ES-I3 (cell line): ENCODE measurements around the gene ADGRF1.
"Not testable (repeated sequence)": the region's sequence is repeated elsewhere in the genome, so short reads cannot be mapped to it uniquely, and the experiment has no call there.

ENCODE experiments used
- H3K36me3 ChIP-seq: 2 replicates; pipeline ENCODE4 v1.6.1; 2013; ENCODE audit warnings: mild to moderate bottlenecking, low read length, control low read depth, moderate library complexity; ENCODE audit not compliant: insufficient read depth
- H3K4me1 ChIP-seq: 2 replicates; pipeline ENCODE4 v1.6.1; 2013; ENCODE audit warnings: mild to moderate bottlenecking, control low read depth, low read length; ENCODE audit not compliant: insufficient read depth
- H3K9ac ChIP-seq: 2 replicates; pipeline ENCODE4 v1.6.1; 2013; ENCODE audit warnings: low read depth, mild to moderate bottlenecking, low read length, moderate library complexity
- H3K9me3 ChIP-seq: 2 replicates; pipeline ENCODE4 v1.6.1; 2013; ENCODE audit warnings: mild to moderate bottlenecking, low read length, moderate library complexity; ENCODE audit not compliant: control insufficient read depth, insufficient read depth

ADGRF1 gene

DNA sequence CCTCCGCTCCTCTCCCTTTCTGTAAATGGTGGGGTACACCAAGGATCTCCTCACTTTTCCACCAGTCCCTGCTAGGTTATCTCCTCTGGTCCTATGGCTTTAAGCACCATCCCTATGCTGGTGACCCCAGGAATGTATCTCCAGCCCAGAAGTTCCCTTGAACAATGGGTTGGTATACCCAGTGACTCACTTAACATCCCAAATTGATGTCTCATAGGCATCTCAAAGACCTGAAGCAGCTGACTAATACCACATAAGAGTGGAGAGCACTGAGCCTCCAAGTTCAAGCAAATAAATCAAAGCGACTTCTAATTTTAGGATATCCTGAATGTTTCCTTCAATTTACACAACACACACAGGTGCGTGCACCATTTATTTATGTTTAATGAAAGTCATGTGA, 48.3 kb downstream of the ADGRF1 start:
- no peaks in the 10 kb centered on the region; the same call in 1 of the 2 replicates for H3K4me1 ChIP-seq
- no peaks in the 10 kb centered on the region for H3K9me3 ChIP-seq
- H3K9ac ChIP-seq: no peak overlapping the region
- H3K36me3 ChIP-seq: no peaks in the 10 kb centered on the region

DNA sequence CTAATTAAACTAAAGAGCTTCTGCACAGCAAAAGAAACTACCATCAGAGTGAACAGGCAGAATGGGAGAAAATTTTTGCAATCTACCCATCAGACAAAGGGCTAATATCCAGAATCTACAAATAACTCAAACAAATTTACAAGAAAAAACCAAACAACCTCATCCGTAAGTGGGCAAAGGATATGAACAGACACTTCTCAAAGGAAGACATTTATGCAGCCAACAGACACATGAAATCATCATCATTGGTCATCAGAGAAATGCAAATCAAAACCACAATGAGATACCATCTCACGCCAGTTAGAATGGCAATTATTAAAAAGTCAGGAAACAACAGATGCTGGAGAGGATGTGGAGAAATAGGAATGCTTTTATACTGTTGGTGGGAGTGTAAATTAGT, 49.7 kb downstream of the ADGRF1 start:
- not testable (repeated sequence) for H3K9ac ChIP-seq, H3K9me3 ChIP-seq, H3K4me1 ChIP-seq, H3K36me3 ChIP-seq

DNA sequence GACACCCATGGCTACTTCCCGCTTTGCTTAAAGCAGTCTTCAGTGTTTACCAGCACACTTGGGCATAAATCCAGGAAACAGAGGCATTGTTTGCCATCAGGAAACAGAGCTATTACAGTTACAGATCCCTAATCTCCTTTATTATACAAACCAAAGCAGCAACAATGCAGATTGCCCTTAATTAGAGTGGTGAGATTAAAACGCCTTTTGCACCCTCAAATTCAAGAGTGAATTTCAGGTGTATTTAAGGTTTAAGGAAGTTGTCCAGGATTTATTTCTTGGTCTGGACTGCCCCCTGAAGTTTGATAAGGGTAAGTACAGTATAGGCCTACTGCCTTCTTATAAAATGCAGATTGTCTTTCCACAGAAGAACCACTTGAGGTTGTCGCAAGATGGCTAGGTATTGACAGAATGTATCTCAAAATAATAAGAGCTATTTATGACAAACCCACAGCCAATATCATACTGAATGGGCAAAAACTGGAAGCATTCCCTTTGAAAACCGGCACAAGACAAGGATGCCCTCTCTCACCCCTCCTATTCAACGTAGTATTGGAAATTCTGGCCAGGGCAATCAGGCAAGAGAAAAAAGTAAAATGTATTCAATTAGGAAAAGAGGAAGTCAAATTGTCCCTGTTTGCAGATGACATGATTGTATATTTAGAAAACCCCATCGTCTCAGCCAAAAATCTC, 51.2 kb downstream of the ADGRF1 start:
- H3K9ac ChIP-seq, H3K9me3 ChIP-seq, H3K4me1 ChIP-seq, H3K36me3 ChIP-seq: not testable (repeated sequence)

DNA sequence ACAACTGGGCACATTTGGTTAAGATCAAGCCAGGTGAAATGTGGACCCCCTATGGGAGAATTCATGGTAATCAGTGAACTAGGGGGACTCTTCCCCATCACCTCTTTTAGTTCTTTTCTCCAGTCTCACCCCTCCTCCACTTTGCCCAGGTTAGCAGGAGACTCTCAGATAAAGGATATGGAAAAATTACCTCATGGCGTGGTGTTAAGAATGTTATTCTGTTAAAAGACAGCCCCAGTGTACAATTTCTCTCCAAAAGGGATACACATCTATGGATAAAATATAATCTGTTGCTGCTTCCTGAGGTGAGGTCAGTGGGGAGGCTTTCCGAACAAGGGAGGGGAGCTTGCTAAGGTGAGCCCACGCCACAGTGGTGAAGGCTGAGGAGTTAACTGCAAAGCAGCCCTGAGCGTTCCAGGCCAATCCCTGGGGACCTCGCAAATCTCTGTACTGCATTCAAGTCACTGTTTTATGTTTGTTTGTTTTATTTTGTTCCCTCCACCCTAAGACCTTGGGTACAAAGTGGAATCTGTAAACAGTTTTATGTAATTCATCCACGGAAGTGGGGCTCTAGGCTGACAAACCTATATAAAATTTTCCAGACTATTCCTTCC, 52.0 kb downstream of the ADGRF1 start:
- no peak overlapping the region for H3K9ac ChIP-seq

DNA sequence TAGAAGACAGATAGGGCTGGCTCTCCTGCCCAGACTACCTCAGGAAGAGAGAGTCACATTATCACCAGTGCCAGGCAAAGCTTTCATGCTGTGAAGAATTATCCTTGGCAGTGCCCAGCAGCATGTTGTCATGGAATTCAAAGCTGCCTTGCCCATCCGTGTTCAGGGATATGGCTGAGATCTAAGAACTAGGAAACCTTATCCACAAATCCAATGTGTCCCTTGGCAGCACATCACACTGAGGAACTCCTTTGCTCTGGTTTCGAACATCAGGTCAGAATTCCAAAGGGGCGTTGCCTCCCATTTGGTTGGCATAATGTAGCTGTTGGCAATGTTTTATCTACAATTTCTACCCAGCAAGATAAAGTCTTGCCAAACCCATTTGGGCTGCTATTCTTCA, 52.7 kb downstream of the ADGRF1 start:
- no peaks in the 10 kb centered on the region; the same call in 1 of the 2 replicates for H3K4me1 ChIP-seq
- H3K9me3 ChIP-seq: no peaks in the 10 kb centered on the region
- H3K36me3 ChIP-seq: no peaks in the 10 kb centered on the region
- H3K9ac ChIP-seq: no peak overlapping the region

More for the DNA sequence above, 52.0 kb downstream of the ADGRF1 start:
- Histone ChIP-seq H3K9me3 (no peaks in the 10 kb centered on the region), H3K4me1 (no peaks in the 10 kb centered on the region; the same call in 1 of the 2 replicates), H3K36me3 (no peaks in the 10 kb centered on the region)

DNA sequence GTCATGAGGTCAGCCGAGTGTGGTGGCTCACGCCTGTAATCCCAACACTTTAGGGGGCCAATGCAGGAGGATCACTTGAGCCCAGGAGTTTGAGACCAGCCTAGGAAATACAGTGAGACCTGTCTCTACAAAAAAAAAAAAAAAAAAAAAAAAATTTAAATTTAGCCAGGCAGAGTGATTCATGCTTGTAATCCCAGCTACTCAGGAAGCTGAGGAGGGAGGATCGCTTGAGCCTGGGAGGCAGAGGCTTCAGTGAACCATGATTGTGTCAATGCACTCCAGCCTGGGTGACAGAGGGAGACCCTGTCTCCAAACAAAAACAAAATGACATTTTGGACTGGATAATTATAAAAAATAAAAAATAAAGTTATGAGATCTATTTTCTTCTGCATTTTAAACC, 56.2 kb downstream of the ADGRF1 start:
- Histone ChIP-seq H3K9ac (no peak overlapping the region), H3K36me3 (no peaks in the 10 kb centered on the region), H3K9me3 (no peaks in the 10 kb centered on the region), H3K4me1 (peaks cover 16% of the 10 kb centered on the region)

DNA sequence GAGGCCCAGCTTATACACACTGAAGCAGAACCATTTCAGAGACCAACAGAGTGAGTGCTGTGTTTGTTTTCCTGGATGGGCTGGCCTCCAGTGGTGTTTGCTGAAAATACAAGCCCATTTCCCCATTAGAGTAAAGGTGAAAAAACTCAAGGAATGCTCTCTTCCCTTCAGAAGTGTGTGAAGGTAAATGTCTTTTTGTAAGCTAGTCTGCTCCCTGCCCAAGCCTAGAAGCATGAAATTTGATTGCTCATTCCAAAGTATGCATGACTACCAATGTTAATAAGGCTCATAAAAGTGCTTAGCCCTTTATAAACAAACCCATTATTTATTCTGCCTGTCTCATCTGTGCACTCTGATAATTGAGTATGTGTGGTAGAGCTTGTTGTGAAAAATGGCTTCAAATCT, 59.1 kb downstream of the ADGRF1 start:
- Histone ChIP-seq H3K9me3 (no peaks in the 10 kb centered on the region), H3K36me3 (no peaks in the 10 kb centered on the region), H3K4me1 (peaks cover 16% of the 10 kb centered on the region), H3K9ac (no peak overlapping the region)

DNA sequence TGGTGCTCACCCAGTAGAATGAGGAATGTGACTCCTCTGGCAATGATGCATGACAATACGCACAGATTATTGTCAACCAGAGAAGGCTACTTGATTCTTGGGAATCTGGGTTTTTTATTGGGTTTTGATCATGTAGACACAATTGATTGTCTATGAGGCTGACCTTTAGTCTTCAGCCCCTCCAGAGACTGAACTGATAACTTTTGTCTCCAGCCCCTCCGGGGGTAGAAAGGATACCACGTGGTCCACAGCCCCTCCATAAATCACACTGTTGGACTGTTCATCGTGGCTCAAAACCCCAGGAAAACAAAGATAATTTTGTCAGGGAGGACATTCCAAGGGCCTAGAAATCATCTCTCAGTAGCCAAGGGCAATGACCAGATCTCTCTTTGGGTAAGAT, 62.9 kb downstream of the ADGRF1 start:
- Histone ChIP-seq H3K4me1 (peaks cover 16% of the 10 kb centered on the region), H3K36me3 (no peaks in the 10 kb centered on the region), H3K9ac (no peak overlapping the region), H3K9me3 (no peaks in the 10 kb centered on the region)

DNA sequence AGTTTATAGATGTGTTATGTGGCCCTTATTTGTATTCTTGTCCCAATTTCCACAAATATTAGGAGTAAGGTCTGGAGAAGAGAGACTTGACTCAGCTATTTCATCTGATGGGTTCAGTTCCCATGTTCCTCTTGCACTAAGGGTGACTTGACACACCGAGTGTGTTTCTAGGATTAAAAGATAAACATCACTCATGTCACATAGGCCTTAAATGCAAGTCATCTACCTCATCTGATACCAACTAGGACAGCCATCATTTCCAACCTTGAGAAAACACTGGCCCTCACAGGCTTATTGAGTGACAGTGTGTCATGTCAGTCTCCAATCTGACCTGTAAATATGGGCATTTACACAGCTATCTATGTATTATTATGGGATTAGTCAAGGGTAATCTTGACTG, 67.3 kb downstream of the ADGRF1 start:
- no peaks in the 10 kb centered on the region for H3K4me1 ChIP-seq
- H3K9me3 ChIP-seq: no peaks in the 10 kb centered on the region
- no peaks in the 10 kb centered on the region for H3K36me3 ChIP-seq
- no peak overlapping the region for H3K9ac ChIP-seq

DNA sequence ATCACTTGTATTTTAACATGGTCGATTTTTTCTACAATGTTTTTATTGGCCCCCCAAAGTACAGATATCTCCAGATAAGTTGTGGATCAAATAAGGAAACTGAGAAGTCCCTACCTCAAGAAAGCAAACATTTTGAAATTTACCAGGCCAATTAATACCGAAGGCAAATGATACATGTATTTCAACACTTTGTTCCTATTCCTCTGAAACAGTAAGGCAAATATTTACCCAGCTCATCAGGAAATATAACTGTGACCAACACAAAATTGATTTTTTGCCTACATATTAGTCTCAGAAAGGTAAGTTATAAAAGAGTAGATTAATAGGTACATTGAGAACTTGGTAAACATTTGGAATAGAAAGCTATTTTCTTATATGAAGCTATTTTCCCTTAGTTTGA, 69.1 kb downstream of the ADGRF1 start:
- no peaks in the 10 kb centered on the region for H3K36me3 ChIP-seq
- H3K4me1 ChIP-seq: no peaks in the 10 kb centered on the region
- H3K9me3 ChIP-seq: no peaks in the 10 kb centered on the region
- no peak overlapping the region for H3K9ac ChIP-seq

DNA sequence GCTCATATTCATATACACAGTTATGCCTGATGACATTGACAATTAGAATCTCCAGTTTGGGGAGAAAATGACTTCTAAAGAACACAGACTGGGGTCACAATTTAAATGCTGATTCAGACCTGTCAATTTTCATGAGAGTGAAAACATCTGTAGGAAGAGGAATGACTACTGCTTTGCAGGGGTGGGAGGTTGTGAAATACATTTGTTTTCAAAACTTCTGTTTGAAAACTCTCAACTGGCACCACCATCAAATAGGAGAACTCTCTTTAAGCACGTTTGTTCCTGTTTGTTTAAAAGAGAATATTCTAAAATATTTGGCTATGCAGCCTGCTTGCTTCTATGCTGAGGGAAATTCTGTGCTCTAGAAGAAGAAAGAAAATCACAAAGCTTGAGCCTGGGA, 69.6 kb downstream of the ADGRF1 start:
- Histone ChIP-seq H3K9ac (no peak overlapping the region), H3K4me1 (no peaks in the 10 kb centered on the region), H3K9me3 (no peaks in the 10 kb centered on the region), H3K36me3 (no peaks in the 10 kb centered on the region)

DNA sequence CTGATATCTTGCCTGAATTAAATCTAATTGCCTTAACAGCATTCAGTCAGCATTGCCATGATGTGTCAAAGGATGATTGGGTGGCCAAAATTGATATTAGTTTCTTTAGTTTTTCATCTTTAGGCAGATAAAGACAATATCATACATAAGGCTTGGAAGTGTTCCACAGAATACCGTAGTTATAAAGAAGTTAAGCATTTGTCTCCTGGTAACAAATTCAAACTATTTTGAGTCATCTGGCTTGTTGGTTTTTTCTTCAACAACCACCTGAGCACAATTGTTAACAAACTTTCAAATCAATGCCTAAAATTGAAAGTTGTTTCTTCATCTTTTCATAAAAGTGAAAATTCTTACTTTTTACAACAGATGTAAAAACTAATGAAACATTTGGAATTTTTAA, 72.9 kb downstream of the ADGRF1 start:
- H3K4me1 ChIP-seq: no peaks in the 10 kb centered on the region
- H3K9ac ChIP-seq: no peak overlapping the region
- no peaks in the 10 kb centered on the region for H3K36me3 ChIP-seq
- no peaks in the 10 kb centered on the region for H3K9me3 ChIP-seq

DNA sequence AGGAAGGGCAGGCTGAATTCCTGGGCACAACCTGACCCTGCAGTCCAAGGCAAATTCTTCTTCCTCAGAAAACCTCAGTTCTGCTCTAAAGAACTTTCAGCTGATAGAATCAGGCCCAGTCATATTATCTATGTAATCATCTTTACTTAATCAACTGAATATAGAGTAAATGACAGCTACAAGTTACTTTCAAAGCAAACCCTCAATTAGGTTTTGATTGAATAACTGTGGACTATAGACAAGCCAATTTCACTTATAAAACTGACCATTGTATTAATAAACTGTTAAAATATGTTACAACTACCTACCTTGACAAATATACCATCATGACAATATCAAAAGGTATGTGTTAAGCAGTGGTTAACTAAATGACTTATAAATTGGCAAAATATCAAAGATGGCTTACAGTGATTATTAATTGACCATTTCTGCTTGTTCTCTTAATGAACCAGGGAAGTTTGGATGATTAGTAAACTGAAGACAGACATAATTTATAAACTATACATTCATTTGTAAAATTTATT, 74.2 kb downstream of the ADGRF1 start:
- Histone ChIP-seq H3K4me1 (peaks cover 5% of the 10 kb centered on the region; the same call in 1 of the 2 replicates), H3K9me3 (no peaks in the 10 kb centered on the region), H3K9ac (no peak overlapping the region), H3K36me3 (no peaks in the 10 kb centered on the region)

DNA sequence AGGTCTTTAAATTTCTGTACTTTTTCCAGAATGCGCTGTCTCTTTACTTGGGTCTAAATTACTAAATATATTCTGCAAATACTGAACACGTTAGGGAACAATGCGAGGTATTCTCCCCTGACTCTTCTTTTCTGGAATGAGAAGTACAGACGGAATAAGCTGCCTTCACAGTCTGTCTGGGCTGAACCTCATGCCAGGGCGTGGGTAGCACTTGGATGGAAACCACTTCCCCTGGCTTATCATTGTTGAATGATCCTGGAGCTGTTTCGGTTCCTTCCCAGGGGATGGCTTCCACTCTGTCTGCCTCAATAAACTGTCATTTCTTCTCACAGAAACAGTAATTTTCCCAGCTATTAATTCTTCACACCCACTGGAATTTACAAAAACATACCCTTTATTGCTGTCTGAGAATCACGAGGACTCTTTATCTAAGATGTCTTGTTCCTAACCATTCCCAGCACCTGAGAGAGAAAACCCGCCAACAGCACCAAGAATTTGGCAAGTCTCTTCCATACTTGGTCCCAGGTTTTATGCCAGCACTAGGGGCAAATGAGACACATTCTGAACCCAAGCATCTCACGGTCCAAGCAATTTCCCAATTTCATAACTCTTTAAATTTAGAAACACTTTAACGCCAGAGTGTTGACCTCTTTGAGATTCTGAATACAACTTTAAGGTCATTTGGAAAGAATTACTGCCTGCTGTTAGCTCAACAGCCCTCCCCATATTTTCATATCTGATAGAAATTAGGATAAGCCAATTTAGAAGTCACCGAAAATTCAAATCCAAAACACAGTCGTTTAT, 77.2 kb downstream of the ADGRF1 start:
- H3K9ac ChIP-seq: no peak overlapping the region
- H3K4me1 ChIP-seq: peaks cover 8% of the 10 kb centered on the region; the same call in 1 of the 2 replicates
- H3K36me3 ChIP-seq: no peaks in the 10 kb centered on the region
- no peaks in the 10 kb centered on the region for H3K9me3 ChIP-seq
